Breast epithelium (tissue), 3 donors: Measurements from ENCODE around the gene INVS.

Experiments used
- POLR2A ChIP-seq: fragments of 450-650 bp; IDR thresholded peaks from one replicate; pipeline ENCODE4 v1.6.1; 2016; ENCODE audit warnings: antibody characterized with exemption, mild to moderate bottlenecking, moderate library complexity
- TF ChIP-seq, protein P1 (sequence below), 3 donors: fragments of 450-650 bp; IDR thresholded peaks; one replicate each; pipeline ENCODE4 v1.5.1; 2016 to 2017; ENCODE audit warnings: antibody characterized with exemption in 3 of 3, mild to moderate bottlenecking in 3 of 3, moderate library complexity in 3 of 3

DNA sequence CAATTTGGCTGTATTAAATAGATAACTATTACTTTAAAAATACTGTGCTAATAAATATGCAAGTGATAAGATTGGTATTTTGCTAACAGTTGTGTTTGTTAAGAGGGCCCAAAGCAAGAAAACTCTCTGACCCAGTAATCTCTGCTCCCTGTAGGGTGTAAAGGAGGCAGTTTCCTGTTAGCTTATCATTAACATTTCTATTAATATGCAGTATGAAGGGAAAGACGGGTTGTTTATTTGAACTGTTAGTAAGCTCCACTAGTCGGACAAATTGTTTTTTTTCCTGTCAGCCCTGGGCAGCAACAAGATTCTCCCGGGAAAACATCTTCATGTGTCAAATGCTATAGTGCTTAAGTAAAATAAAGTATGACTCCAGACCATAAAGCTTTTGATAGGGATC, 35.9 kb upstream of the INVS start:
- no peak for TF ChIP-seq POLR2A
- TF ChIP-seq, protein P1, sequence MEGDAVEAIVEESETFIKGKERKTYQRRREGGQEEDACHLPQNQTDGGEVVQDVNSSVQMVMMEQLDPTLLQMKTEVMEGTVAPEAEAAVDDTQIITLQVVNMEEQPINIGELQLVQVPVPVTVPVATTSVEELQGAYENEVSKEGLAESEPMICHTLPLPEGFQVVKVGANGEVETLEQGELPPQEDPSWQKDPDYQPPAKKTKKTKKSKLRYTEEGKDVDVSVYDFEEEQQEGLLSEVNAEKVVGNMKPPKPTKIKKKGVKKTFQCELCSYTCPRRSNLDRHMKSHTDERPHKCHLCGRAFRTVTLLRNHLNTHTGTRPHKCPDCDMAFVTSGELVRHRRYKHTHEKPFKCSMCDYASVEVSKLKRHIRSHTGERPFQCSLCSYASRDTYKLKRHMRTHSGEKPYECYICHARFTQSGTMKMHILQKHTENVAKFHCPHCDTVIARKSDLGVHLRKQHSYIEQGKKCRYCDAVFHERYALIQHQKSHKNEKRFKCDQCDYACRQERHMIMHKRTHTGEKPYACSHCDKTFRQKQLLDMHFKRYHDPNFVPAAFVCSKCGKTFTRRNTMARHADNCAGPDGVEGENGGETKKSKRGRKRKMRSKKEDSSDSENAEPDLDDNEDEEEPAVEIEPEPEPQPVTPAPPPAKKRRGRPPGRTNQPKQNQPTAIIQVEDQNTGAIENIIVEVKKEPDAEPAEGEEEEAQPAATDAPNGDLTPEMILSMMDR (IDR thresholded peaks at IDR 0.05), result no peak
